ENCODE results near the gene TSACC. TPM values are rescaled to one million over a fixed set of nuclear protein-coding genes. Genes with fewer than 3 reads are reported as not detected.
"Not testable (repeated sequence)": the region's sequence is repeated elsewhere in the genome, so short reads cannot be mapped to it uniquely, and the experiment has no call there.

Gene TSACC
- total RNA-seq, 1 experiment from 2014 or later, result not detected

- no peak overlapping the region for H3K27ac ChIP-seq (ENCODE audit: low read depth, low read length, poor library complexity, severe bottlenecking)
Observed at GRCh38 chr1:156367383-156368156, 29.2 kb downstream of the TSACC start.

GRCh38 chr1:156368157-156368658 is 29.9 kb downstream of the TSACC start:
- ChIA-PET CTCF (no interaction called here), POLR2A (ENCODE audit: low non-redundant PET) (no interaction called here)
- H3K9me3 ChIP-seq (ENCODE audit: low read depth, low read length, poor library complexity, severe bottlenecking), result no peaks in the 10 kb centered on the region
- TF ChIP-seq CTCF (conservative IDR thresholded peaks at IDR 0.05; ENCODE audit: low read depth, low read length) (no peak), EZH2 (IDR thresholded peaks at IDR 0.05; ENCODE audit: borderline replicate concordance, low read depth, low read length, poor library complexity, severe bottlenecking) (no peak)
- BruUV-seq (replicated peaks), result no TSS peak
- H3K36me3 ChIP-seq (ENCODE audit: insufficient read depth, low read length, poor library complexity, severe bottlenecking), result no peaks in the 10 kb centered on the region
- no peak overlapping the region for H3K4me3 ChIP-seq (ENCODE audit: low read depth, low read length, poor library complexity, severe bottlenecking)
- H3K27me3 ChIP-seq (replicated peaks; ENCODE audit: insufficient read depth, low read depth, low read length, poor library complexity), result no peaks in the 10 kb centered on the region
- no peak overlapping the region for H3K27ac ChIP-seq (ENCODE audit: low read depth, low read length, poor library complexity, severe bottlenecking)
- DNase-seq (ENCODE audit: low spot score), result no peak
- intact Hi-C loops (cut with micrococcal nuclease; ENCODE audit: unreplicated experiment), result no loop called here
- no peaks in the 10 kb centered on the region for H3K4me1 ChIP-seq (ENCODE audit: insufficient read depth, low read length, poor library complexity, severe bottlenecking)

More at GRCh38 chr1:156367383-156368156, 29.2 kb downstream of the TSACC start:
- intact Hi-C loops (cut with micrococcal nuclease; ENCODE audit: unreplicated experiment), result no loop called here
- H3K27me3 ChIP-seq (replicated peaks; ENCODE audit: insufficient read depth, low read depth, low read length, poor library complexity), result no peaks in the 10 kb centered on the region
- no peak overlapping the region for H3K4me3 ChIP-seq (ENCODE audit: low read depth, low read length, poor library complexity, severe bottlenecking)
- H3K4me1 ChIP-seq (ENCODE audit: insufficient read depth, low read length, poor library complexity, severe bottlenecking), result no peaks in the 10 kb centered on the region
- H3K36me3 ChIP-seq (ENCODE audit: insufficient read depth, low read length, poor library complexity, severe bottlenecking), result no peaks in the 10 kb centered on the region
- no TSS peak for BruUV-seq (replicated peaks)
- TF ChIP-seq CTCF (conservative IDR thresholded peaks at IDR 0.05; ENCODE audit: low read depth, low read length) (no peak), EZH2 (IDR thresholded peaks at IDR 0.05; ENCODE audit: borderline replicate concordance, low read depth, low read length, poor library complexity, severe bottlenecking) (no peak)
- DNase-seq (ENCODE audit: low spot score), result no peak
- ChIA-PET CTCF (interaction anchor here (0.9 kb wide), 1 partner anchor 78 kb away, joined by 3 read pairs; no protein-coding TSS in a partner anchor), POLR2A (ENCODE audit: low non-redundant PET) (no interaction called here)
- no peaks in the 10 kb centered on the region for H3K9me3 ChIP-seq (ENCODE audit: low read depth, low read length, poor library complexity, severe bottlenecking)

DNA sequence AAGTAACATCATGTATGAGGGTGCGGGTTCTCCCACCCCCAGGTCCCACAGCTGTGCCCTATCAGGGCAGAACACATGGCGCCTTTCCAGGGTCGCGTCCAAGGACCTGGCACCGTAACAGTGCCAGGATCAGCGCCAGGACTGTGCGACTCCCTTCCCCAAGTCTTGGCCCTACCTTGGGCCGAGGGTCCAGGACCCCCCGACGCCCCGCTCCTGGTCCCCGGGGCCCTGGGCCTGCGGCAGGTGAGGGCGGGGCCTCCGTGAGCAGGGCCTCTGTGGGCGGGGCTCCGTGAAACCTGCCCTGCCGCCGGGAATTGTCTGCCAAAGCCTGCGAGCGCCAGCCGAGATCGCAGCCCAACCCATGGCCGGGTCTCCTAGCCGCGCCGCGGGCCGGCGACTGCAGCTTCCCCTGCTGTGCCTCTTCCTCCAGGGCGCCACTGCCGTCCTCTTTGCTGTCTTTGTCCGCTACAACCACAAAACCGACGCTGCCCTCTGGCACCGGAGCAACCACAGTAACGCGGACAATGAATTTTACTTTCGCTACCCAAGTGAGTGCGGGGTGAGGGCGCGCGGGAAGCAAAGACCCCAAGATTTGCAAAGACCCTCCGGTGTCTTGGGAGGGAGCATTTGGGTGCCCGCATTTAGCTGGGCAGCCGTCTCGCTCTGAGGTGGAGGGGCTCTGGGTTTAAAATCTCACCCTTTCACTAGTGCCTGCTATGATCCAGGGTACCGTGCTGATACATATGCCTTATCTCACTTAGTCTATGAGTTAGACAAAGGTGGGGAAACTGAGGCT is 30.8 kb downstream of the TSACC start, which contains the start of gene RHBG:
Gene RHBG (plus strand): TSS at position 323 of the 796 bp plus-strand sequence. CDS start 39 bp downstream, at position 362.
- no peak for DNase-seq (ENCODE audit: low spot score)
- CTCF ChIA-PET, result no interaction called here
- Histone ChIP-seq H3K4me1 (ENCODE audit: insufficient read depth, low read length, poor library complexity, severe bottlenecking) (no peaks in the 10 kb centered on the region), H3K27ac (ENCODE audit: low read depth, low read length, poor library complexity, severe bottlenecking) (no peak within 1 kb of the TSS), H3K9me3 (ENCODE audit: low read depth, low read length, poor library complexity, severe bottlenecking) (no peaks in the 10 kb centered on the region), H3K4me3 (ENCODE audit: low read depth, low read length, poor library complexity, severe bottlenecking) (peak within 1 kb of the TSS; percentile 35), H3K27me3 (replicated peaks; ENCODE audit: insufficient read depth, low read depth, low read length, poor library complexity) (no peaks in the 10 kb centered on the region), H3K36me3 (ENCODE audit: insufficient read depth, low read length, poor library complexity, severe bottlenecking) (no peaks in the 10 kb centered on the region)
- intact Hi-C loops (cut with micrococcal nuclease; ENCODE audit: unreplicated experiment), result no loop called here
- no peak for TF ChIP-seq EZH2 (IDR thresholded peaks at IDR 0.05; ENCODE audit: borderline replicate concordance, low read depth, low read length, poor library complexity, severe bottlenecking)
- TF ChIP-seq CTCF (conservative IDR thresholded peaks at IDR 0.05; ENCODE audit: low read depth, low read length), result no peak
- POLR2A ChIA-PET (ENCODE audit: low non-redundant PET), result no interaction called here
- no TSS peak for BruUV-seq (replicated peaks)

DNA sequence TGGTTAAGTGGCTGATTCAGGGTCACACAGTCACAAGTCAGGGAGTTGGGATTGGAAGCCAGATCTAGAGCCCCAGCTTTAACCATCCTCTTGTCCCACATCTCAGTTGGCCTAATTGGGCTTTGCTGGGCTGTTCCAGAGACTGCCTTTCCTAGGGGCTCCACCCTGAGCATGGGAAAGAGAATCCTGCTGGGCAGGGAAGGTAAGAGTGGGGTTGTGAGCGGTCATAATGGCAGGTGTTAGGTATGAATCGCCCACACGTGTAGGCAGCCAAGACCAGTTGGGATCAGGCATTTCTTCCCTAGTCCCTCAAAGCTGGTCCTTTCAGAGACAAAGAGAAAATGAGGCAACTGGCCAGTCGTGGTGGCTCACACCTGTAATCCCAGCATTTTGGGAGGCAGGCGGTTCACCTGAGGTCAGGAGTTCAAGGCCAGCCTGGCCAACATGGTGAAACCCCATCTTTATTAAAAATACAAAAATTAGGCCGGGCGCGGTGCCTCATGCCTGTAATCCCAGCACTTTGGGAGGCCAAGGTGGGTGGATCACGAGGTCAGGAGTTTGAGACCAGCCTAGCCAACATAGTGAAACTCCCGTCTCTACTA is 31.5 kb downstream of the TSACC start:
- H3K27me3 ChIP-seq (replicated peaks; ENCODE audit: insufficient read depth, low read depth, low read length, poor library complexity); BruUV-seq (replicated peaks); CTCF ChIA-PET; H3K4me1 ChIP-seq (ENCODE audit: insufficient read depth, low read length, poor library complexity, severe bottlenecking); POLR2A ChIA-PET (ENCODE audit: low non-redundant PET); DNase-seq (ENCODE audit: low spot score); H3K36me3 ChIP-seq (ENCODE audit: insufficient read depth, low read length, poor library complexity, severe bottlenecking); H3K27ac ChIP-seq (ENCODE audit: low read depth, low read length, poor library complexity, severe bottlenecking); H3K9me3 ChIP-seq (ENCODE audit: low read depth, low read length, poor library complexity, severe bottlenecking); intact Hi-C loops (cut with micrococcal nuclease; ENCODE audit: unreplicated experiment): not testable (repeated sequence)
- peak overlapping the region; percentile 35 for H3K4me3 ChIP-seq (ENCODE audit: low read depth, low read length, poor library complexity, severe bottlenecking)
